K562 (cell line): Measurements from ENCODE around the gene PCCB. TPM values are rescaled to one million over a fixed set of nuclear protein-coding genes. Genes with fewer than 3 reads are reported as not detected.

Experiments
- ERF ChIP-seq: fragments of 450-650 bp; formaldehyde crosslinking; IDR thresholded peaks from 2 replicates; pipeline ENCODE4 v1.4.0; 2020; ENCODE audit warnings: mild to moderate bottlenecking, mixed read lengths
- HDAC1 ChIP-seq, 2 experiments: fragments of 450-650 bp; IDR thresholded peaks; 2 replicates each; pipeline ENCODE4 v1.6.1; 2016 to 2017; ENCODE audit warnings: inconsistent platforms in 1 of 2, mild to moderate bottlenecking in 1 of 2, moderate library complexity in 1 of 2
- NBN ChIP-seq: fragments of 450-650 bp; IDR thresholded peaks from 2 replicates; pipeline ENCODE4 v1.6.1; 2016; ENCODE audit warnings: low read depth, mild to moderate bottlenecking
- NELFE ChIP-seq: IDR thresholded peaks from 2 replicates; pipeline ENCODE4 v1.6.1; 2011; ENCODE audit warnings: mild to moderate bottlenecking; ENCODE audit not compliant: insufficient read depth, insufficient read length
- PHF20 ChIP-seq: fragments of 450-650 bp; IDR thresholded peaks from 2 replicates; pipeline ENCODE4 v1.6.1; 2018; ENCODE audit not compliant: partially characterized antibody
- PHF21A ChIP-seq: fragments of 450-650 bp; IDR thresholded peaks from 2 replicates; pipeline ENCODE4 v1.6.1; 2017; ENCODE audit warnings: low read depth, borderline replicate concordance
- RBM15 ChIP-seq: fragments of 200-400 bp; formaldehyde crosslinking; IDR thresholded peaks from 2 replicates; pipeline ENCODE4 v1.6.1; 2018; ENCODE audit warnings: mild to moderate bottlenecking, low read length, moderate library complexity; ENCODE audit not compliant: insufficient read depth
- SMARCE1 ChIP-seq: fragments of 450-650 bp; IDR thresholded peaks from 2 replicates; pipeline ENCODE4 v1.7.1; 2016; ENCODE audit warnings: mild to moderate bottlenecking
- TAF7 ChIP-seq: fragments of 450-650 bp; IDR thresholded peaks from 2 replicates; pipeline ENCODE4 v1.6.1; 2016; ENCODE audit warnings: missing genetic modification characterization, missing compliant biosample characterization
- TAL1 ChIP-seq: fragments of 450-650 bp; IDR thresholded peaks from 2 replicates; pipeline ENCODE4 v1.6.1; 2016; ENCODE audit warnings: mild to moderate bottlenecking
- TEAD1 ChIP-seq, 2 experiments: fragments of 450-650 bp in 1 of 2; sonication (generic) in 1 of 2; formaldehyde crosslinking; IDR thresholded peaks; 2 replicates each; pipeline versions ENCODE4 v1.4.0 to v1.8.0; 2020 to 2022; ENCODE audit warnings: mild to moderate bottlenecking in 2 of 2, missing genetic modification reagents in 1 of 2
- U2AF1 ChIP-seq: fragments of 200-400 bp; formaldehyde crosslinking; optimal IDR thresholded peaks from 2 replicates; pipeline ENCODE3; 2017; ENCODE audit warnings: mild to moderate bottlenecking, low read depth, low read length, moderate library complexity
- U2AF2 ChIP-seq: fragments of 200-400 bp; formaldehyde crosslinking; optimal IDR thresholded peaks from 2 replicates; pipeline ENCODE3; 2017; ENCODE audit warnings: low read depth, mild to moderate bottlenecking, low read length
- ZBTB17 ChIP-seq: fragments of 450-650 bp; formaldehyde crosslinking; IDR thresholded peaks from 2 replicates; pipeline ENCODE4 v1.4.0; 2020; ENCODE audit warnings: mild to moderate bottlenecking
- ZNF12 ChIP-seq: sonication (generic); formaldehyde crosslinking; IDR thresholded peaks from 2 replicates; pipeline ENCODE4 v1.4.0; 2020; ENCODE audit warnings: mild to moderate bottlenecking, missing genetic modification reagents
- ZNF316 ChIP-seq: fragments of 450-650 bp; IDR thresholded peaks from 2 replicates; pipeline ENCODE4 v1.6.1; 2016
- ZNF436 ChIP-seq: fragments of 250-450, 450-650 bp; sonication (Bioruptor Pico); formaldehyde crosslinking; IDR thresholded peaks from 2 replicates; pipeline ENCODE4 v1.7.0; 2020; ENCODE audit warnings: mild to moderate bottlenecking
- ZNF77 ChIP-seq: fragments of 250-450 bp; sonication (Bioruptor Pico); IDR thresholded peaks from 2 replicates; pipeline ENCODE4 v1.5.0; 2020
- polyA plus RNA-seq, 8 experiments: library from polyadenylated mRNA; depleted of rRNA in 4 of 8; stranded (reverse) in 5 of 8; unstranded in 3 of 8; fragments of >200 nt; fragmentation: Nextera tagmentation in 2 of 8; fragmentation: Illumina TruSeq in 1 of 8; extraction: Ambion mirVana in 2 of 8; extraction: Trizol in 1 of 8; gene quantifications; 2 replicates each; pipeline versions ENCODE4 v1.2.1 to v1.2.3, GENCODE V29; 2011 to 2014; ENCODE audit warnings: inconsistent platforms in 1 of 8, missing spikeins in 1 of 8
- total RNA-seq, 7 experiments: library from RNA; depleted of rRNA in 6 of 7; stranded (reverse); fragments of >200 nt in 6 of 7; fragmentation: Illumina TruSeq in 2 of 7; extraction: Trizol in 2 of 7; gene quantifications; 2 replicates each; pipeline versions ENCODE4 v1.2.1 to v1.2.3, GENCODE V29; 2011 to 2021; ENCODE audit warnings: low replicate concordance in 1 of 7
- TF ChIP-seq, protein P1 (sequence below): sonication (generic); formaldehyde crosslinking; IDR thresholded peaks from 2 replicates; pipeline ENCODE4 v1.8.0; 2022; ENCODE audit warnings: mild to moderate bottlenecking, low read depth, missing genetic modification reagents
- TF ChIP-seq, protein P2 (sequence below), 2 experiments: fragments of 450-650 bp; IDR thresholded peaks; 2 replicates each; pipeline ENCODE4 v1.6.1; 2018; ENCODE audit warnings: mild to moderate bottlenecking in 2 of 2, low read depth in 1 of 2; ENCODE audit not compliant: partially characterized antibody in 2 of 2
- TF ChIP-seq, protein P3 (sequence below): fragments of 250-450 bp; sonication (Bioruptor Pico); IDR thresholded peaks from 2 replicates; pipeline ENCODE4 v1.5.0; 2021

PCCB gene
- total and polyA plus RNA-seq, 9 of the 15 experiments (the other 6 are each of a cell fraction or from before 2014, with no cell fraction given) = 69.5 to 173 (median 92.8) TPM

DNA sequence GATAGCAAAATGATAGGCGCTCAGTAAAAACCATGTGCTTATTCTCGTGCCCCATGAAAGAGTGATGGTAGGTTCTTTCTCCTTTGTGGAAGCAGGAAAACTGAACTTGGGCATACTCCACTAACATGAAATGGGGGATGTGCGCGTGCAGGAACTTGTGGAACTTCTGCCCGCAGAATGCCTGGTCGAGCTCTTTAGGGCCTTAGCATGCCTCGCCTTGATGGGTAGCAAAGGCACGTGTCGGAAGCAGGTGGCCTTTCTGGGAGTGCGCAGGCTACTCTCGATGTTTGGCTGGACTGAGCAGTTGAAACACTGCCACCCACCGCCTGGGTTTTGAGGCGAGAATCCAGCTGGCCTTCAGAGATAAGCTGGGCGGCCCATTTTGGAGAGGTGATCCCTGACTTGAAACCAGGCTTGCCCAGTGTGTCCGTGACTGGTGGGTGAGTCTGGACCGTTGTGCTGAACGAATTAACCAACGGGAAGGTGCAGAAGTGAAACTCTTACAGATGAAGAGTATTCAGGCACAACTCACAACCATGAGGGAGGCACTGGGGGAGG is 842 bp downstream of the PCCB start (continued):
- TF ChIP-seq, protein P1, sequence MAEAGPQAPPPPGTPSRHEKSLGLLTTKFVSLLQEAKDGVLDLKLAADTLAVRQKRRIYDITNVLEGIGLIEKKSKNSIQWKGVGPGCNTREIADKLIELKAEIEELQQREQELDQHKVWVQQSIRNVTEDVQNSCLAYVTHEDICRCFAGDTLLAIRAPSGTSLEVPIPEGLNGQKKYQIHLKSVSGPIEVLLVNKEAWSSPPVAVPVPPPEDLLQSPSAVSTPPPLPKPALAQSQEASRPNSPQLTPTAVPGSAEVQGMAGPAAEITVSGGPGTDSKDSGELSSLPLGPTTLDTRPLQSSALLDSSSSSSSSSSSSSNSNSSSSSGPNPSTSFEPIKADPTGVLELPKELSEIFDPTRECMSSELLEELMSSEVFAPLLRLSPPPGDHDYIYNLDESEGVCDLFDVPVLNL = no peak
- no peak for TF ChIP-seq TAF7 (tag)
- TF ChIP-seq, protein P2, sequence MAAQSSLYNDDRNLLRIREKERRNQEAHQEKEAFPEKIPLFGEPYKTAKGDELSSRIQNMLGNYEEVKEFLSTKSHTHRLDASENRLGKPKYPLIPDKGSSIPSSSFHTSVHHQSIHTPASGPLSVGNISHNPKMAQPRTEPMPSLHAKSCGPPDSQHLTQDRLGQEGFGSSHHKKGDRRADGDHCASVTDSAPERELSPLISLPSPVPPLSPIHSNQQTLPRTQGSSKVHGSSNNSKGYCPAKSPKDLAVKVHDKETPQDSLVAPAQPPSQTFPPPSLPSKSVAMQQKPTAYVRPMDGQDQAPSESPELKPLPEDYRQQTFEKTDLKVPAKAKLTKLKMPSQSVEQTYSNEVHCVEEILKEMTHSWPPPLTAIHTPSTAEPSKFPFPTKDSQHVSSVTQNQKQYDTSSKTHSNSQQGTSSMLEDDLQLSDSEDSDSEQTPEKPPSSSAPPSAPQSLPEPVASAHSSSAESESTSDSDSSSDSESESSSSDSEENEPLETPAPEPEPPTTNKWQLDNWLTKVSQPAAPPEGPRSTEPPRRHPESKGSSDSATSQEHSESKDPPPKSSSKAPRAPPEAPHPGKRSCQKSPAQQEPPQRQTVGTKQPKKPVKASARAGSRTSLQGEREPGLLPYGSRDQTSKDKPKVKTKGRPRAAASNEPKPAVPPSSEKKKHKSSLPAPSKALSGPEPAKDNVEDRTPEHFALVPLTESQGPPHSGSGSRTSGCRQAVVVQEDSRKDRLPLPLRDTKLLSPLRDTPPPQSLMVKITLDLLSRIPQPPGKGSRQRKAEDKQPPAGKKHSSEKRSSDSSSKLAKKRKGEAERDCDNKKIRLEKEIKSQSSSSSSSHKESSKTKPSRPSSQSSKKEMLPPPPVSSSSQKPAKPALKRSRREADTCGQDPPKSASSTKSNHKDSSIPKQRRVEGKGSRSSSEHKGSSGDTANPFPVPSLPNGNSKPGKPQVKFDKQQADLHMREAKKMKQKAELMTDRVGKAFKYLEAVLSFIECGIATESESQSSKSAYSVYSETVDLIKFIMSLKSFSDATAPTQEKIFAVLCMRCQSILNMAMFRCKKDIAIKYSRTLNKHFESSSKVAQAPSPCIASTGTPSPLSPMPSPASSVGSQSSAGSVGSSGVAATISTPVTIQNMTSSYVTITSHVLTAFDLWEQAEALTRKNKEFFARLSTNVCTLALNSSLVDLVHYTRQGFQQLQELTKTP (IDR thresholded peaks at IDR 0.05; ENCODE audit: low read depth in 1 of 2, partially characterized antibody in 2 of 2) = no peak
- TF ChIP-seq TAL1 = peak; percentile 78
- TF ChIP-seq PHF20 = no peak
- peak; percentile 33; the same call in 1 of the 2 replicates for TF ChIP-seq NBN
- TF ChIP-seq ZNF12 (CRISPR knock-in tag) = no peak
- TF ChIP-seq ZNF436 (CRISPR knock-in tag) = no peak
- no peak for TF ChIP-seq ZNF316
- TF ChIP-seq U2AF2 = no peak
- no peak for TF ChIP-seq TEAD1 (CRISPR knock-in tag; IDR thresholded peaks at IDR 0.05)
- no peak for TF ChIP-seq U2AF1
- TF ChIP-seq HDAC1 (IDR thresholded peaks at IDR 0.05) = peak in 1 of 2 experiments; percentile 71; a peak in 2 of 4 replicates
- no peak for TF ChIP-seq NELFE
- no peak for TF ChIP-seq ZNF77 (CRISPR knock-in tag)
- TF ChIP-seq RBM15 = no peak
- TF ChIP-seq, protein P3, sequence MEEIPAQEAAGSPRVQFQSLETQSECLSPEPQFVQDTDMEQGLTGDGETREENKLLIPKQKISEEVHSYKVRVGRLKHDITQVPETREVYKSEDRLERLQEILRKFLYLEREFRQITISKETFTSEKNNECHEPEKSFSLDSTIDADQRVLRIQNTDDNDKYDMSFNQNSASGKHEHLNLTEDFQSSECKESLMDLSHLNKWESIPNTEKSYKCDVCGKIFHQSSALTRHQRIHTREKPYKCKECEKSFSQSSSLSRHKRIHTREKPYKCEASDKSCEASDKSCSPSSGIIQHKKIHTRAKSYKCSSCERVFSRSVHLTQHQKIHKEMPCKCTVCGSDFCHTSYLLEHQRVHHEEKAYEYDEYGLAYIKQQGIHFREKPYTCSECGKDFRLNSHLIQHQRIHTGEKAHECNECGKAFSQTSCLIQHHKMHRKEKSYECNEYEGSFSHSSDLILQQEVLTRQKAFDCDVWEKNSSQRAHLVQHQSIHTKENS (CRISPR knock-in tag) = no peak
- TF ChIP-seq ZBTB17 (CRISPR knock-in tag) = peak; percentile 32; the same call in 1 of the 2 replicates
- TF ChIP-seq ERF = no peak
- TF ChIP-seq SMARCE1 = peak; percentile 72; the same call in 1 of the 2 replicates
- TF ChIP-seq PHF21A = no peak
